ENCODE results near the gene TRIM3. TPM values are rescaled to one million over a fixed set of nuclear protein-coding genes. Genes with fewer than 3 reads are reported as not detected.

TRIM3 gene
- total and polyA plus RNA-seq, 2 of the 8 experiments (the other 6 are each of a cell fraction or from before 2014, with no cell fraction given), result 10.7 to 14.3 TPM

DNA sequence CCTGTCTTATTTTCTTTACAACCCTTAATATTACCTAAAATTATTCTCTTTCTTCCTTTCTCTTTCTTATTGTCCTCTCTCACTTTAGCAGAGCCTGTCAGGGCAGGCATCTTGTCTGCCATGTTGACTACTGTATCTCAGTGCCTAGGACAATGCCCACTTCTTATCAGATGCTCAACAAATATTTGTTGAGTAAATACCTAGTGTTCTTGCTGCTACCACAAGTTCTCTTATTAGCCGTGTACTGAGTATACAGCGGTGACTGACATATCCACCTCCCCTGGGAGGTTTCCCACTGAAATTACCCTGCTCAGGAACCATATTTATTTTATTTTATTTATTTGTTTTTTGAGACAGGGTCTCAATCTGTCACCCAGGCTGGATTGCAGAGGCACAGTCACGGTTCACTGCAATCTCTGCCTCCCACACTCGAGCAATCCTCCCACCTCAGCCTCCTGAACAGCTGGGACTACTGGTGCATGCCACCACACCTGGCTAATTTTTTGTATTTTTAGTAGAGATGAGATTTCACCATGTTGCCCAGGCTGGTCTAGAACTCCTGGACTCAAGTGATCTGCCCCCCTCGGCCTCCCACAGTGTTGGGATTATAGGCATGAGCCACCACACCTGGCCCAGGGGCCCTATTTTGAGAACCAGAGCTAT, 39.6 kb downstream of the TRIM3 start:
- Histone ChIP-seq H3K4me1 (replicated peaks in 1 of 4; ENCODE audit: control insufficient read depth in 3 of 4, insufficient read depth in 4 of 4, low read length in 3 of 4) (no peaks in the 10 kb centered on the region), H3K14ac (ENCODE audit: insufficient read length) (no peak overlapping the region), H3K27me3 (replicated peaks in 1 of 4; ENCODE audit: control insufficient read depth in 3 of 4, extremely low read depth in 1 of 4, insufficient read depth in 3 of 4, low read length in 3 of 4) (0 out of 7 replicates have a peak, but pooled peaks cover 0 to 2% (median 0%) of the 10 kb centered on the region in 4 experiments), H2BK20ac (ENCODE audit: low read length) (no peak overlapping the region), H3K79me1 (ENCODE audit: low read depth, low read length) (no peaks in the 10 kb centered on the region), H3K23me2 (ENCODE audit: low read depth, low read length) (no peaks in the 10 kb centered on the region), H4K20me1 (replicated peaks in 1 of 2; ENCODE audit: control insufficient read depth in 1 of 2, insufficient read depth in 2 of 2, low read length in 2 of 2) (no peaks in the 10 kb centered on the region), H3K56ac (replicated peaks; ENCODE audit: insufficient read length, low read depth, low read length) (no peak overlapping the region), H2BK5ac (ENCODE audit: low read depth, low read length) (no peak overlapping the region), H3K36me3 (ENCODE audit: control insufficient read depth in 2 of 4, insufficient read depth in 4 of 4, low read length in 3 of 4) (no peaks in the 10 kb centered on the region), H2AK5ac (ENCODE audit: low read depth, low read length) (no peak overlapping the region), H3K18ac (ENCODE audit: extremely low read depth, low read length) (no peak overlapping the region), H4K5ac (ENCODE audit: insufficient read length, low read depth, low read length) (no peak overlapping the region), H2BK15ac (ENCODE audit: low read length) (no peak overlapping the region), H2BK12ac (ENCODE audit: low read depth, low read length) (no peak overlapping the region), H3K27ac (ENCODE audit: low read depth, low read length) (no peak overlapping the region), H3K9me3 (ENCODE audit: insufficient read depth in 2 of 2, low read depth in 1 of 2, low read length in 1 of 2) (no peaks in the 10 kb centered on the region), H3K4me3 (ENCODE audit: extremely low read depth in 1 of 4, insufficient read depth in 2 of 4, low read depth in 3 of 4, low read length in 4 of 4) (no peak overlapping the region), H2BK120ac (replicated peaks; ENCODE audit: low read depth, low read length) (no peak overlapping the region), H3K9ac (replicated peaks in 1 of 4; ENCODE audit: extremely low read depth in 1 of 4, low read depth in 3 of 4, low read length in 3 of 4) (no peak overlapping the region), H4K91ac (replicated peaks; ENCODE audit: insufficient read length, low read length) (no peak overlapping the region), H4K8ac (ENCODE audit: extremely low read depth, insufficient read depth, low read length) (no peak overlapping the region), H3K23ac (ENCODE audit: insufficient read length) (no peak overlapping the region), H3K79me2 (ENCODE audit: control insufficient read depth in 1 of 2, insufficient read depth in 2 of 2, low read length in 2 of 2) (no peaks in the 10 kb centered on the region), H3K4ac (replicated peaks; ENCODE audit: insufficient read length, low read depth, low read length) (no peak overlapping the region), H2AFZ (ENCODE audit: low read length) (no peak overlapping the region), H3K4me2 (ENCODE audit: insufficient read depth in 1 of 2, low read depth in 2 of 2, low read length in 2 of 2) (no peak overlapping the region)
- CTCF ChIA-PET (ENCODE audit: partially characterized antibody), result interaction anchor here (0.6 to 22.7 kb wide), 8 partner anchors 10 to 72 kb away, joined by 3 to 585 read pairs (median 6); partner anchors contain the start of gene SMPD1
- POLR2A ChIA-PET (ENCODE audit: partially characterized antibody), result interaction anchor here (1.2 kb wide), 1 partner anchor 18 kb away, joined by 4 read pairs; no protein-coding TSS in a partner anchor
- DNase-seq (ENCODE audit: low read depth in 1 of 2, low spot score in 2 of 2) (no peak), FAIRE-seq (no peak)
- WGBS, 2 experiments (ENCODE audit: extremely low coverage in 1 of 2, insufficient coverage in 1 of 2, insufficient read length in 1 of 2, insufficient replicate concordance in 2 of 2, low coverage in 1 of 2, low lambda C conversion rate in 2 of 2, missing lambda C conversion rate in 1 of 2), result 83% methylated on average over 5 of the region's 5 CpGs; no CpG with 5 or more reads in 1 of the 2 experiments
- no peak for TF ChIP-seq NRF1 (IDR thresholded peaks at IDR 0.05; ENCODE audit: low read depth, low read length)
- no peak for TF ChIP-seq SP2 (IDR thresholded peaks at IDR 0.05; ENCODE audit: low read length)
- TF ChIP-seq TCF12 (IDR thresholded peaks at IDR 0.05; ENCODE audit: low read depth, low read length), result no peak
- TF ChIP-seq CTBP2 (IDR thresholded peaks at IDR 0.05; ENCODE audit: borderline replicate concordance, insufficient read depth, insufficient read length, low read length), result no peak
- no peak for TF ChIP-seq SIX5 (IDR thresholded peaks at IDR 0.05; ENCODE audit: low read depth, low read length)
- no peak for TF ChIP-seq POLR2AphosphoS5 (IDR thresholded peaks at IDR 0.05; ENCODE audit: low read depth, low read length)
- TF ChIP-seq JUN (IDR thresholded peaks at IDR 0.05; ENCODE audit: low read depth, low read length), result no peak

All from H1 (cell line).